ENCODE results near the gene CHST12. TPM values are rescaled to one million over a fixed set of nuclear protein-coding genes. Genes with fewer than 3 reads are reported as not detected.
A peak's percentile ranks its signal among the peaks of the same experiment; 100 is the strongest.

The CHST12 gene
- total and polyA plus RNA-seq, 12 donors: 2.5 to 31.2 (median 19.4) TPM

DNA sequence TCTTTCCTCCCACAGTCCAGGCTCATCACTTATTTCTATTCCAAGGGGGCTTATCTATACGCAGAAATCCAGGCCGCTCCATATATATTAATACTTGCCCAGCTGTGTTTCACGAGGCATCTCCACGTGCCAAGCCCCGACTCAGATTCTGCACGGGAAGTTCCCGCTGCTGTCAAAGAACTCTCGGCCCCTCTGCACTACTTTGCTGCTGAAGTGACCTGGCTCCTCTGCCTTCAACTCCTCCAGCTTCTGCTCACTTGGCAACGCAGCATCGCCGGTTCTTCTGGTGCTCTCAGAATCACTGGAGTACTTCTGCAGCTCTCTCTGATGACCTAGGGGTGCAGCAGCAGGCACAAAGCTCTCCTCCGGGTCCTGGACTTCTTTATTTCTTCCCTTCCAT is 9.7 kb upstream of the CHST12 start:
- TF ChIP-seq CTCF (IDR thresholded peaks at IDR 0.05) (no peak), POLR2A (IDR thresholded peaks at IDR 0.05) (no peak)
- intact Hi-C loops (cut with DNase I): no loop called here
- H3K27ac ChIP-seq: no peak overlapping the region
- no peaks in the 10 kb centered on the region for H3K4me1 ChIP-seq (replicated peaks in 1 of 2)
- 57 to 74% (median 66%) methylated on average over 12 of the region's 12 CpGs for WGBS, 4 donors
- H3K27me3 ChIP-seq: no peaks in the 10 kb centered on the region
- no peak overlapping the region for H3K4me3 ChIP-seq
- no peaks in the 10 kb centered on the region for H3K36me3 ChIP-seq (replicated peaks in 1 of 2)
- no peaks in the 10 kb centered on the region for H3K9me3 ChIP-seq (replicated peaks in 1 of 3)
- no peak for DNase-seq

DNA sequence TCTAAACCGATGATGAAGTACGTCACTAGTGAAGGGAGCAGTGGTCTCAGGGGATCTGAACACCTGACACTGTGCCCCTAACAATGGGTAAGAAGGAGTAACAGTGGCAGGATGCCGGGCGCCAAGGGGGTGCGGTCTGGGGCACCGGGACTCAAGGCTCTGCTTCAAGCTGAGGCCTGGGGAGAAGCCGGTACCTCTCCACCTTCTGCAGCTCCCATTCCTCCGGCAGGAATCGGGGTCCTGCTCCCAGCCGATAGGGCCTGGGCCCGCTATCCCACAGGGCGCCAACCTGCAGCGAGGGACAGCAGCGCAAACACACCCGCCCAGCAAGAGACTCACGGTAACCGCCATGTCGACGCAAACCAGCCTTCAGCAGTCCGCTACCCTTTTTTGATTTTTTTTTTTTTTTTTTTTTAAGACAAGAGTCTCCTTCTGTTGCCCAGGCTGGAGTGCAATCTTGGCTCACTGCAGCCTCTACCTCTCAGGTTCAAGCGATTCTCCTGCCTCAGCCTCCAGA is 8.8 kb upstream of the CHST12 start:
- Histone ChIP-seq H3K27me3 (no peaks in the 10 kb centered on the region), H3K9me3 (replicated peaks in 1 of 3) (no peaks in the 10 kb centered on the region), H3K27ac (no peak overlapping the region), H3K4me1 (replicated peaks in 1 of 2) (peaks cover 3% of the 10 kb centered on the region in 2 donors), H3K4me3 (no peak overlapping the region), H3K36me3 (replicated peaks in 1 of 2) (no peaks in the 10 kb centered on the region)
- 91 to 93% (median 93%) methylated on average over 20 to 21 of the region's 21 CpGs for WGBS, 4 donors
- no peak for DNase-seq
- intact Hi-C loops (cut with DNase I): no loop called here
- TF ChIP-seq POLR2A (IDR thresholded peaks at IDR 0.05) (no peak), CTCF (IDR thresholded peaks at IDR 0.05) (no peak)

- Histone ChIP-seq H3K9me3 (replicated peaks in 1 of 3) (no peaks in the 10 kb centered on the region), H3K4me3 (no peak overlapping the region), H3K4me1 (replicated peaks in 1 of 2) (peaks cover 12 to 23% of the 10 kb centered on the region in 2 donors), H3K27ac (no peak overlapping the region), H3K27me3 (no peaks in the 10 kb centered on the region), H3K36me3 (replicated peaks in 1 of 2) (no peaks in the 10 kb centered on the region)
- intact Hi-C loops (cut with DNase I): no loop called here
- TF ChIP-seq CTCF (IDR thresholded peaks at IDR 0.05): no peak
- no peak for TF ChIP-seq POLR2A (IDR thresholded peaks at IDR 0.05)
- WGBS, 4 donors: 70 to 88% (median 71%) methylated on average over 4 of the region's 4 CpGs
- DNase-seq: no peak
Measured at GRCh38 chr7:2398506-2398905, 4.9 kb upstream of the CHST12 start.

GRCh38 chr7:2399848-2400587 is 3.4 kb upstream of the CHST12 start:
- DNase-seq: peak; percentile 80 to 96 (median 93)
- Histone ChIP-seq H3K4me3 (peak overlapping the region in 1 of 4 donors; percentile 20), H3K27me3 (no peaks in the 10 kb centered on the region), H3K36me3 (replicated peaks in 1 of 2) (no peaks in the 10 kb centered on the region), H3K27ac (peak overlapping the region; percentile 61 to 88 (median 77)), H3K4me1 (replicated peaks in 1 of 2) (peaks cover 19 to 33% of the 10 kb centered on the region in 2 donors), H3K9me3 (replicated peaks in 1 of 3) (no peaks in the 10 kb centered on the region)
- WGBS, 4 donors: 12 to 18% (median 16%) methylated on average over 4 to 6 of the region's 6 CpGs
- TF ChIP-seq POLR2A (IDR thresholded peaks at IDR 0.05) (peak in 1 of 2 donors; percentile 31), CTCF (IDR thresholded peaks at IDR 0.05) (no peak)
- intact Hi-C loops (cut with DNase I): loop anchor here in 1 of 2 donors (5.0 kb wide), 1 partner anchor 43 kb away; no protein-coding TSS in a partner anchor

Data from adrenal gland (tissue), 12 donors.